GM23338 (cell line): ENCODE results near the gene RAC2.

Experiments used
- CREB1 ChIP-seq: fragments of 250-450 bp; sonication (Bioruptor Pico); IDR thresholded peaks from 2 replicates; pipeline ENCODE4 v1.5.0; 2020; ENCODE audit warnings: low read depth, mild to moderate bottlenecking, moderate library complexity
- EZH2 ChIP-seq: fragments of 200-600 bp; sonication (generic); IDR thresholded peaks from one replicate; pipeline ENCODE4 v1.8.0; 2017; ENCODE audit warnings: antibody characterized with exemption, mild to moderate bottlenecking, low read depth; ENCODE audit not compliant: unreplicated experiment
- EZH2phosphoT487 ChIP-seq: fragments of 200-600 bp; sonication (generic); IDR thresholded peaks from one replicate; pipeline ENCODE4 v1.8.1; 2018; ENCODE audit warnings: antibody characterized with exemption; ENCODE audit not compliant: unreplicated experiment
- JUNB ChIP-seq: IDR thresholded peaks from one replicate; pipeline ENCODE4 v1.6.1; 2016; ENCODE audit warnings: antibody characterized with exemption; ENCODE audit not compliant: unreplicated experiment
- NANOG ChIP-seq: IDR thresholded peaks from 2 replicates; pipeline ENCODE4 v1.6.1; 2016; ENCODE audit warnings: antibody characterized with exemption, borderline replicate concordance
- POLR2AphosphoS5 ChIP-seq: IDR thresholded peaks from 2 replicates; pipeline ENCODE4 v1.6.1; 2016; ENCODE audit warnings: antibody characterized with exemption, low read depth
- ZNF114 ChIP-seq: fragments of 250-450 bp; sonication (Bioruptor Pico); IDR thresholded peaks from 2 replicates; pipeline ENCODE4 v1.5.0; 2020; ENCODE audit warnings: mild to moderate bottlenecking, moderate library complexity
- ZNF331 ChIP-seq: fragments of 250-450 bp; sonication (Bioruptor Pico); IDR thresholded peaks from 2 replicates; pipeline ENCODE4 v1.5.0; 2020; ENCODE audit warnings: low read depth, mild to moderate bottlenecking, moderate library complexity
- TF ChIP-seq, protein P1 (sequence below), 2 experiments: fragments of 200-600 bp in 1 of 2; sonication (generic) in 1 of 2; conservative IDR thresholded peaks; 2 replicates each; pipeline versions ENCODE4 v1.5.1 to v1.6.1; 2016 to 2017; ENCODE audit warnings: antibody characterized with exemption in 2 of 2, low read depth in 2 of 2, mild to moderate bottlenecking in 2 of 2, moderate library complexity in 1 of 2
- TF ChIP-seq, protein P2 (sequence below): IDR thresholded peaks from one replicate; pipeline ENCODE4 v1.6.1; 2018; ENCODE audit warnings: antibody characterized with exemption; ENCODE audit not compliant: unreplicated experiment
- TF ChIP-seq, protein P3 (sequence below): IDR thresholded peaks from 2 replicates; pipeline ENCODE4 v1.6.1; 2016; ENCODE audit warnings: antibody characterized with exemption
- TF ChIP-seq, protein P4 (sequence below): fragments of 250-450 bp; sonication (Bioruptor Pico); IDR thresholded peaks from 2 replicates; pipeline ENCODE4 v1.5.0; 2020; ENCODE audit warnings: mild to moderate bottlenecking, moderate library complexity

DNA sequence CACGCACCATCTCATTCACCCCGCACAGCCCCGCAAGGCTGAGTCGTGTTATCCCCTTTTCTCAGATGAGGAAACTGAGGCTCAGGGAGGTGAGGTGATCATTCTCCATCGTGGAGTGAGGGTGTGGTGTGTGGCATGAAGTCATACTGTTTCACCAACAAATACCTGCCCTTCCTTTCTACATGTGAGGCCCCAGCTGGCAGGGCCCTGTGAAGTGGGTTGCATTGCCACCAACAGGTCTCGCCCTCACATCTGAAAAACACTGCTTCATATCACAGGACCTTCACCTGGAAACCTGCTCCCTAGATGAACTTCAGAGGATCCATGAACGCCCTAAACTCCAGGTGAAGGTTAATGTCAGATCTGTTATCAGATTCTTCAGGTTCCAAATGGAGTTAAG, 36.1 kb downstream of the RAC2 start:
- TF ChIP-seq, protein P1, sequence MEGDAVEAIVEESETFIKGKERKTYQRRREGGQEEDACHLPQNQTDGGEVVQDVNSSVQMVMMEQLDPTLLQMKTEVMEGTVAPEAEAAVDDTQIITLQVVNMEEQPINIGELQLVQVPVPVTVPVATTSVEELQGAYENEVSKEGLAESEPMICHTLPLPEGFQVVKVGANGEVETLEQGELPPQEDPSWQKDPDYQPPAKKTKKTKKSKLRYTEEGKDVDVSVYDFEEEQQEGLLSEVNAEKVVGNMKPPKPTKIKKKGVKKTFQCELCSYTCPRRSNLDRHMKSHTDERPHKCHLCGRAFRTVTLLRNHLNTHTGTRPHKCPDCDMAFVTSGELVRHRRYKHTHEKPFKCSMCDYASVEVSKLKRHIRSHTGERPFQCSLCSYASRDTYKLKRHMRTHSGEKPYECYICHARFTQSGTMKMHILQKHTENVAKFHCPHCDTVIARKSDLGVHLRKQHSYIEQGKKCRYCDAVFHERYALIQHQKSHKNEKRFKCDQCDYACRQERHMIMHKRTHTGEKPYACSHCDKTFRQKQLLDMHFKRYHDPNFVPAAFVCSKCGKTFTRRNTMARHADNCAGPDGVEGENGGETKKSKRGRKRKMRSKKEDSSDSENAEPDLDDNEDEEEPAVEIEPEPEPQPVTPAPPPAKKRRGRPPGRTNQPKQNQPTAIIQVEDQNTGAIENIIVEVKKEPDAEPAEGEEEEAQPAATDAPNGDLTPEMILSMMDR (conservative IDR thresholded peaks at IDR 0.05; ENCODE audit: low read depth in 2 of 2): no peak
- no peak for TF ChIP-seq CREB1 (CRISPR knock-in tag)
- no peak for TF ChIP-seq POLR2AphosphoS5
- no peak for TF ChIP-seq EZH2phosphoT487
- no peak for TF ChIP-seq EZH2
- TF ChIP-seq ZNF114 (CRISPR knock-in tag): no peak
- TF ChIP-seq, protein P2, sequence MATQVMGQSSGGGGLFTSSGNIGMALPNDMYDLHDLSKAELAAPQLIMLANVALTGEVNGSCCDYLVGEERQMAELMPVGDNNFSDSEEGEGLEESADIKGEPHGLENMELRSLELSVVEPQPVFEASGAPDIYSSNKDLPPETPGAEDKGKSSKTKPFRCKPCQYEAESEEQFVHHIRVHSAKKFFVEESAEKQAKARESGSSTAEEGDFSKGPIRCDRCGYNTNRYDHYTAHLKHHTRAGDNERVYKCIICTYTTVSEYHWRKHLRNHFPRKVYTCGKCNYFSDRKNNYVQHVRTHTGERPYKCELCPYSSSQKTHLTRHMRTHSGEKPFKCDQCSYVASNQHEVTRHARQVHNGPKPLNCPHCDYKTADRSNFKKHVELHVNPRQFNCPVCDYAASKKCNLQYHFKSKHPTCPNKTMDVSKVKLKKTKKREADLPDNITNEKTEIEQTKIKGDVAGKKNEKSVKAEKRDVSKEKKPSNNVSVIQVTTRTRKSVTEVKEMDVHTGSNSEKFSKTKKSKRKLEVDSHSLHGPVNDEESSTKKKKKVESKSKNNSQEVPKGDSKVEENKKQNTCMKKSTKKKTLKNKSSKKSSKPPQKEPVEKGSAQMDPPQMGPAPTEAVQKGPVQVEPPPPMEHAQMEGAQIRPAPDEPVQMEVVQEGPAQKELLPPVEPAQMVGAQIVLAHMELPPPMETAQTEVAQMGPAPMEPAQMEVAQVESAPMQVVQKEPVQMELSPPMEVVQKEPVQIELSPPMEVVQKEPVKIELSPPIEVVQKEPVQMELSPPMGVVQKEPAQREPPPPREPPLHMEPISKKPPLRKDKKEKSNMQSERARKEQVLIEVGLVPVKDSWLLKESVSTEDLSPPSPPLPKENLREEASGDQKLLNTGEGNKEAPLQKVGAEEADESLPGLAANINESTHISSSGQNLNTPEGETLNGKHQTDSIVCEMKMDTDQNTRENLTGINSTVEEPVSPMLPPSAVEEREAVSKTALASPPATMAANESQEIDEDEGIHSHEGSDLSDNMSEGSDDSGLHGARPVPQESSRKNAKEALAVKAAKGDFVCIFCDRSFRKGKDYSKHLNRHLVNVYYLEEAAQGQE: no peak
- no peak for TF ChIP-seq ZNF331 (CRISPR knock-in tag)
- TF ChIP-seq, protein P3, sequence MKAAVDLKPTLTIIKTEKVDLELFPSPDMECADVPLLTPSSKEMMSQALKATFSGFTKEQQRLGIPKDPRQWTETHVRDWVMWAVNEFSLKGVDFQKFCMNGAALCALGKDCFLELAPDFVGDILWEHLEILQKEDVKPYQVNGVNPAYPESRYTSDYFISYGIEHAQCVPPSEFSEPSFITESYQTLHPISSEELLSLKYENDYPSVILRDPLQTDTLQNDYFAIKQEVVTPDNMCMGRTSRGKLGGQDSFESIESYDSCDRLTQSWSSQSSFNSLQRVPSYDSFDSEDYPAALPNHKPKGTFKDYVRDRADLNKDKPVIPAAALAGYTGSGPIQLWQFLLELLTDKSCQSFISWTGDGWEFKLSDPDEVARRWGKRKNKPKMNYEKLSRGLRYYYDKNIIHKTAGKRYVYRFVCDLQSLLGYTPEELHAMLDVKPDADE: no peak
- TF ChIP-seq NANOG: no peak
- TF ChIP-seq JUNB: no peak
- TF ChIP-seq, protein P4, sequence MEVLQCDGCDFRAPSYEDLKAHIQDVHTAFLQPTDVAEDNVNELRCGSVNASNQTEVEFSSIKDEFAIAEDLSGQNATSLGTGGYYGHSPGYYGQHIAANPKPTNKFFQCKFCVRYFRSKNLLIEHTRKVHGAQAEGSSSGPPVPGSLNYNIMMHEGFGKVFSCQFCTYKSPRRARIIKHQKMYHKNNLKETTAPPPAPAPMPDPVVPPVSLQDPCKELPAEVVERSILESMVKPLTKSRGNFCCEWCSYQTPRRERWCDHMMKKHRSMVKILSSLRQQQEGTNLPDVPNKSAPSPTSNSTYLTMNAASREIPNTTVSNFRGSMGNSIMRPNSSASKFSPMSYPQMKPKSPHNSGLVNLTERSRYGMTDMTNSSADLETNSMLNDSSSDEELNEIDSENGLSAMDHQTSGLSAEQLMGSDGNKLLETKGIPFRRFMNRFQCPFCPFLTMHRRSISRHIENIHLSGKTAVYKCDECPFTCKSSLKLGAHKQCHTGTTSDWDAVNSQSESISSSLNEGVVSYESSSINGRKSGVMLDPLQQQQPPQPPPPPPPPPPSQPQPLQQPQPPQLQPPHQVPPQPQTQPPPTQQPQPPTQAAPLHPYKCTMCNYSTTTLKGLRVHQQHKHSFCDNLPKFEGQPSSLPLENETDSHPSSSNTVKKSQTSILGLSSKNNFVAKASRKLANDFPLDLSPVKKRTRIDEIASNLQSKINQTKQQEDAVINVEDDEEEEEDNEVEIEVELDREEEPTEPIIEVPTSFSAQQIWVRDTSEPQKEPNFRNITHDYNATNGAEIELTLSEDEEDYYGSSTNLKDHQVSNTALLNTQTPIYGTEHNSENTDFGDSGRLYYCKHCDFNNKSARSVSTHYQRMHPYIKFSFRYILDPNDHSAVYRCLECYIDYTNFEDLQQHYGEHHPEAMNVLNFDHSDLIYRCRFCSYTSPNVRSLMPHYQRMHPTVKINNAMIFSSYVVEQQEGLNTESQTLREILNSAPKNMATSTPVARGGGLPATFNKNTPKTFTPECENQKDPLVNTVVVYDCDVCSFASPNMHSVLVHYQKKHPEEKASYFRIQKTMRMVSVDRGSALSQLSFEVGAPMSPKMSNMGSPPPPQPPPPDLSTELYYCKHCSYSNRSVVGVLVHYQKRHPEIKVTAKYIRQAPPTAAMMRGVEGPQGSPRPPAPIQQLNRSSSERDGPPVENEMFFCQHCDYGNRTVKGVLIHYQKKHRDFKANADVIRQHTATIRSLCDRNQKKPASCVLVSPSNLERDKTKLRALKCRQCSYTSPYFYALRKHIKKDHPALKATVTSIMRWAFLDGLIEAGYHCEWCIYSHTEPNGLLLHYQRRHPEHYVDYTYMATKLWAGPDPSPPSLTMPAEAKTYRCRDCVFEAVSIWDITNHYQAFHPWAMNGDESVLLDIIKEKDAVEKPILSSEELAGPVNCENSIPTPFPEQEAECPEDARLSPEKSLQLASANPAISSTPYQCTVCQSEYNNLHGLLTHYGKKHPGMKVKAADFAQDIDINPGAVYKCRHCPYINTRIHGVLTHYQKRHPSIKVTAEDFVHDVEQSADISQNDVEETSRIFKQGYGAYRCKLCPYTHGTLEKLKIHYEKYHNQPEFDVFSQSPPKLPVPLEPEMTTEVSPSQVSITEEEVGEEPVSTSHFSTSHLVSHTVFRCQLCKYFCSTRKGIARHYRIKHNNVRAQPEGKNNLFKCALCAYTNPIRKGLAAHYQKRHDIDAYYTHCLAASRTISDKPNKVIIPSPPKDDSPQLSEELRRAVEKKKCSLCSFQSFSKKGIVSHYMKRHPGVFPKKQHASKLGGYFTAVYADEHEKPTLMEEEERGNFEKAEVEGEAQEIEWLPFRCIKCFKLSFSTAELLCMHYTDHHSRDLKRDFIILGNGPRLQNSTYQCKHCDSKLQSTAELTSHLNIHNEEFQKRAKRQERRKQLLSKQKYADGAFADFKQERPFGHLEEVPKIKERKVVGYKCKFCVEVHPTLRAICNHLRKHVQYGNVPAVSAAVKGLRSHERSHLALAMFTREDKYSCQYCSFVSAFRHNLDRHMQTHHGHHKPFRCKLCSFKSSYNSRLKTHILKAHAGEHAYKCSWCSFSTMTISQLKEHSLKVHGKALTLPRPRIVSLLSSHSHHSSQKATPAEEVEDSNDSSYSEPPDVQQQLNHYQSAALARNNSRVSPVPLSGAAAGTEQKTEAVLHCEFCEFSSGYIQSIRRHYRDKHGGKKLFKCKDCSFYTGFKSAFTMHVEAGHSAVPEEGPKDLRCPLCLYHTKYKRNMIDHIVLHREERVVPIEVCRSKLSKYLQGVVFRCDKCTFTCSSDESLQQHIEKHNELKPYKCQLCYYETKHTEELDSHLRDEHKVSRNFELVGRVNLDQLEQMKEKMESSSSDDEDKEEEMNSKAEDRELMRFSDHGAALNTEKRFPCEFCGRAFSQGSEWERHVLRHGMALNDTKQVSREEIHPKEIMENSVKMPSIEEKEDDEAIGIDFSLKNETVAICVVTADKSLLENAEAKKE: no peak
